NCI-H2196 (cell line): ENCODE measurements around the gene KLHDC3.
A peak's percentile ranks its signal among the peaks of the same experiment; 100 is the strongest.
"Not testable (repeated sequence)": the region's sequence is repeated elsewhere in the genome, so short reads cannot be mapped to it uniquely, and the experiment has no call there.

ENCODE experiments used
- DNase-seq: peaks from one replicate; lab custom pipeline; 2025; ENCODE audit not compliant: unreplicated experiment; lab: John Stamatoyannopoulos, UW

KLHDC3 gene

GRCh38 chr6:43021270-43022047, 7.4 kb downstream of the KLHDC3 start, which contains the start of gene RRP36:
RRP36 (plus strand) TSS chr6:43021623; CDS start chr6:43021655, 32 bp downstream.
- peak; percentile 87 for DNase-seq

GRCh38 chr6:43024436-43024835, 10.4 kb downstream of the KLHDC3 start:
- no peak for DNase-seq

GRCh38 chr6:43026365-43026764, 12.3 kb downstream of the KLHDC3 start:
- DNase-seq, result no peak

- no peak for DNase-seq
Measured at GRCh38 chr6:43029120-43029519, 15.1 kb downstream of the KLHDC3 start.

- no peak for DNase-seq
Measured at GRCh38 chr6:43032326-43032725, 18.3 kb downstream of the KLHDC3 start.

- DNase-seq, result no peak
Measured at GRCh38 chr6:43033496-43034189, 19.6 kb downstream of the KLHDC3 start.

GRCh38 chr6:43034190-43034525, 20.1 kb downstream of the KLHDC3 start:
- DNase-seq, result no peak

- DNase-seq, result no peak
Measured at GRCh38 chr6:43035495-43036194, 21.6 kb downstream of the KLHDC3 start.

GRCh38 chr6:43036712-43037111, 22.7 kb downstream of the KLHDC3 start:
- DNase-seq, result no peak

- DNase-seq, result no peak
Measured at GRCh38 chr6:43037197-43037596, 23.1 kb downstream of the KLHDC3 start.

GRCh38 chr6:43037706-43038105, 23.7 kb downstream of the KLHDC3 start:
- DNase-seq, result no peak

GRCh38 chr6:43038727-43039126, 24.7 kb downstream of the KLHDC3 start:
- DNase-seq, result no peak

GRCh38 chr6:43040542-43041257, 26.7 kb downstream of the KLHDC3 start:
- no peak for DNase-seq

- DNase-seq, result not testable (repeated sequence)
Measured at GRCh38 chr6:43041475-43041874, 27.4 kb downstream of the KLHDC3 start.

- DNase-seq, result no peak
Measured at GRCh38 chr6:43043310-43043709, 29.3 kb downstream of the KLHDC3 start.

GRCh38 chr6:43045371-43045930, 31.4 kb downstream of the KLHDC3 start:
- no peak for DNase-seq

GRCh38 chr6:43047998-43048397, 33.9 kb downstream of the KLHDC3 start:
- DNase-seq, result no peak

- DNase-seq, result no peak
Measured at GRCh38 chr6:43050981-43051380, 36.9 kb downstream of the KLHDC3 start.

GRCh38 chr6:43052225-43052841, 38.3 kb downstream of the KLHDC3 start:
- DNase-seq, result no peak

- DNase-seq, result no peak
Measured at GRCh38 chr6:43052842-43053544, 38.9 kb downstream of the KLHDC3 start.
